ENCODE data around the gene DPP3. TPM values are rescaled to one million over a fixed set of nuclear protein-coding genes. Genes with fewer than 3 reads are reported as not detected.
A peak's percentile ranks its signal among the peaks of the same experiment; 100 is the strongest.
"Not testable (repeated sequence)": the region's sequence is repeated elsewhere in the genome, so short reads cannot be mapped to it uniquely, and the experiment has no call there.

The DPP3 gene
- polyA plus RNA-seq, 1 experiment = 85.2 TPM

GRCh38 chr11:66438504-66439466 lies 41.4 kb upstream of the DPP3 start, which contains the start of gene MRPL11:
Gene MRPL11, minus strand, starts transcription at chr11:66438848. Its CDS starts 94 bp downstream, at chr11:66438754.
- ChIA-PET CTCF (interaction anchor here (0.7 to 2.9 kb wide), 24 partner anchors 8 to 1018 kb away, joined by 3 to 38 read pairs (median 4); partner anchors contain the start of genes BRMS1 and PELI3), POLR2A (no interaction called here)
- no peaks in the 10 kb centered on the region for H3K27me3 ChIP-seq (ENCODE audit: control insufficient read depth, insufficient read depth, low read length)
- H3K36me3 ChIP-seq (ENCODE audit: control insufficient read depth, insufficient read depth, low read length) = peaks cover 8% of the 10 kb centered on the region
- peak; percentile 61 for DNase-seq (ENCODE audit: low read depth)
- H3K4me3 ChIP-seq (ENCODE audit: low read depth, low read length) = peak within 1 kb of the TSS; percentile 75
- TF ChIP-seq CTCF (IDR thresholded peaks at IDR 0.05; ENCODE audit: insufficient read depth, low read depth, low read length) = peak; percentile 78

- CTCF ChIA-PET = interaction anchor here (0.6 to 2.9 kb wide), 4 partner anchors 11 to 51 kb away, joined by 3 to 25 read pairs (median 4); no protein-coding TSS in a partner anchor
- DNase-seq (ENCODE audit: low read depth); H3K27me3 ChIP-seq (ENCODE audit: control insufficient read depth, insufficient read depth, low read length); H3K4me3 ChIP-seq (ENCODE audit: low read depth, low read length); H3K36me3 ChIP-seq (ENCODE audit: control insufficient read depth, insufficient read depth, low read length); POLR2A ChIA-PET: not testable (repeated sequence)
Observed at GRCh38 chr11:66440101-66440939, 39.9 kb upstream of the DPP3 start.

GRCh38 chr11:66440940-66441282 lies 39.3 kb upstream of the DPP3 start:
- DNase-seq (ENCODE audit: low read depth); H3K27me3 ChIP-seq (ENCODE audit: control insufficient read depth, insufficient read depth, low read length); H3K4me3 ChIP-seq (ENCODE audit: low read depth, low read length); POLR2A ChIA-PET; H3K36me3 ChIP-seq (ENCODE audit: control insufficient read depth, insufficient read depth, low read length): not testable (repeated sequence)
- CTCF ChIA-PET = interaction anchor here (0.6 to 2.9 kb wide), 6 partner anchors 10 to 52 kb away, joined by 3 to 25 read pairs (median 4); no protein-coding TSS in a partner anchor

- Histone ChIP-seq H3K4me3 (ENCODE audit: low read depth, low read length) (no peak overlapping the region), H3K27me3 (ENCODE audit: control insufficient read depth, insufficient read depth, low read length) (peaks cover 5% of the 10 kb centered on the region; the same call in 1 of the 2 replicates), H3K36me3 (ENCODE audit: control insufficient read depth, insufficient read depth, low read length) (no peaks in the 10 kb centered on the region)
- no peak for TF ChIP-seq CTCF (IDR thresholded peaks at IDR 0.05; ENCODE audit: insufficient read depth, low read depth, low read length)
- ChIA-PET POLR2A (no interaction called here), CTCF (interaction anchor here (1.0 kb wide), 1 partner anchor 35 kb away, joined by 3 read pairs; no protein-coding TSS in a partner anchor)
- peak; percentile 90 for DNase-seq (ENCODE audit: low read depth)
Observed at GRCh38 chr11:66443602-66444001, 36.6 kb upstream of the DPP3 start.

GRCh38 chr11:66447012-66447411 lies 33.2 kb upstream of the DPP3 start:
- CTCF ChIA-PET = interaction anchor here (1.0 to 1.6 kb wide), 3 partner anchors 8 to 38 kb away, joined by 3 to 4 read pairs (median 3); partner anchors contain the start of gene MRPL11
- DNase-seq (ENCODE audit: low read depth) = no peak
- no peak for TF ChIP-seq CTCF (IDR thresholded peaks at IDR 0.05; ENCODE audit: insufficient read depth, low read depth, low read length)

More at GRCh38 chr11:66447012-66447411, 33.2 kb upstream of the DPP3 start:
- Histone ChIP-seq H3K27me3 (ENCODE audit: control insufficient read depth, insufficient read depth, low read length) (peaks cover 9% of the 10 kb centered on the region; the same call in 1 of the 2 replicates), H3K36me3 (ENCODE audit: control insufficient read depth, insufficient read depth, low read length) (no peaks in the 10 kb centered on the region), H3K4me3 (ENCODE audit: low read depth, low read length) (no peak overlapping the region)
- POLR2A ChIA-PET = no interaction called here

All from BJ (cell line).